ENCODE results near the gene VPS13A. TPM values are rescaled to one million over a fixed set of nuclear protein-coding genes. Genes with fewer than 3 reads are reported as not detected.
"Not testable (repeated sequence)": the region's sequence is repeated elsewhere in the genome, so short reads cannot be mapped to it uniquely, and the experiment has no call there.

Gene VPS13A
- total and polyA plus RNA-seq, 10 donors = 7.5 to 90.9 (median 56.5) TPM

GRCh38 chr9:77435277-77435676, 257.9 kb downstream of the VPS13A start:
- no peak overlapping the region for H3K27ac ChIP-seq
- no peaks in the 10 kb centered on the region for H3K9me3 ChIP-seq
- intact Hi-C loops (cut with DNase I; ENCODE audit: low total_unique reads) = no loop called here
- H3K4me1 ChIP-seq = peaks cover 0 to 36% (median 13%) of the 10 kb centered on the region in 6 donors
- DNase-seq = no peak
- H3K36me3 ChIP-seq = no peaks in the 10 kb centered on the region
- H3K27me3 ChIP-seq (replicated peaks in 1 of 7) = no peaks in the 10 kb centered on the region
- 90 to 98% (median 95%) methylated on average over 4 of the region's 4 CpGs for WGBS, 5 donors
- H3K4me3 ChIP-seq = no peak overlapping the region
- TF ChIP-seq POLR2A (IDR thresholded peaks at IDR 0.05) (no peak), POLR2AphosphoS5 (IDR thresholded peaks at IDR 0.05) (no peak), CTCF (IDR thresholded peaks at IDR 0.05 in 8 of 11, conservative IDR thresholded peaks at IDR 0.05 in 3 of 11) (no peak)

GRCh38 chr9:77435688-77436087, 258.4 kb downstream of the VPS13A start:
- TF ChIP-seq POLR2AphosphoS5 (IDR thresholded peaks at IDR 0.05) (no peak), POLR2A (IDR thresholded peaks at IDR 0.05) (no peak), CTCF (IDR thresholded peaks at IDR 0.05 in 8 of 11, conservative IDR thresholded peaks at IDR 0.05 in 3 of 11) (no peak)
- H3K27me3 ChIP-seq (replicated peaks in 1 of 7) = no peaks in the 10 kb centered on the region
- no peak for DNase-seq
- H3K27ac ChIP-seq = no peak overlapping the region
- no peaks in the 10 kb centered on the region for H3K36me3 ChIP-seq
- H3K4me3 ChIP-seq = no peak overlapping the region
- no peaks in the 10 kb centered on the region for H3K9me3 ChIP-seq
- intact Hi-C loops (cut with DNase I; ENCODE audit: low total_unique reads) = no loop called here
- H3K4me1 ChIP-seq = peaks cover 0 to 40% (median 13%) of the 10 kb centered on the region in 6 donors
- WGBS, 5 donors = 87 to 95% (median 89%) methylated on average over 3 of the region's 3 CpGs

GRCh38 chr9:77438653-77439052, 261.3 kb downstream of the VPS13A start:
- H3K36me3 ChIP-seq = no peaks in the 10 kb centered on the region
- DNase-seq = no peak
- TF ChIP-seq POLR2AphosphoS5 (IDR thresholded peaks at IDR 0.05) (no peak), POLR2A (IDR thresholded peaks at IDR 0.05) (no peak), CTCF (IDR thresholded peaks at IDR 0.05 in 8 of 11, conservative IDR thresholded peaks at IDR 0.05 in 3 of 11) (no peak)
- no peak overlapping the region for H3K27ac ChIP-seq
- H3K4me3 ChIP-seq = no peak overlapping the region
- 37 to 50% (median 43%) methylated on average over 3 of the region's 3 CpGs for WGBS, 5 donors
- intact Hi-C loops (cut with DNase I; ENCODE audit: low total_unique reads) = no loop called here
- H3K9me3 ChIP-seq = no peaks in the 10 kb centered on the region
- H3K4me1 ChIP-seq = peaks cover 0 to 41% (median 12%) of the 10 kb centered on the region in 6 donors
- no peaks in the 10 kb centered on the region for H3K27me3 ChIP-seq (replicated peaks in 1 of 7)

GRCh38 chr9:77440057-77440456, 262.7 kb downstream of the VPS13A start:
- DNase-seq = no peak
- no peak overlapping the region for H3K4me3 ChIP-seq
- no peaks in the 10 kb centered on the region for H3K27me3 ChIP-seq (replicated peaks in 1 of 7)
- H3K4me1 ChIP-seq = peaks cover 0 to 29% (median 3%) of the 10 kb centered on the region in 6 donors
- 58 to 76% (median 62%) methylated on average over 10 of the region's 10 CpGs for WGBS, 5 donors
- H3K9me3 ChIP-seq = no peaks in the 10 kb centered on the region
- H3K27ac ChIP-seq = no peak overlapping the region
- no peaks in the 10 kb centered on the region for H3K36me3 ChIP-seq
- TF ChIP-seq POLR2A (IDR thresholded peaks at IDR 0.05) = no peak
- no peak for TF ChIP-seq CTCF (IDR thresholded peaks at IDR 0.05 in 8 of 11, conservative IDR thresholded peaks at IDR 0.05 in 3 of 11)
- TF ChIP-seq POLR2AphosphoS5 (IDR thresholded peaks at IDR 0.05) = no peak
- intact Hi-C loops (cut with DNase I; ENCODE audit: low total_unique reads) = no loop called here

GRCh38 chr9:77441124-77441523, 263.8 kb downstream of the VPS13A start:
- H3K4me1 ChIP-seq = peaks cover 0 to 29% (median 3%) of the 10 kb centered on the region in 6 donors
- intact Hi-C loops (cut with DNase I; ENCODE audit: low total_unique reads); H3K27me3 ChIP-seq (replicated peaks in 1 of 7); H3K9me3 ChIP-seq; H3K27ac ChIP-seq; H3K36me3 ChIP-seq; DNase-seq; H3K4me3 ChIP-seq: not testable (repeated sequence)
- 55 to 72% (median 61%) methylated on average over 7 of the region's 7 CpGs for WGBS, 5 donors
